H9 (cell line): Measurements from ENCODE around the gene FOXP4. TPM values are rescaled to one million over a fixed set of nuclear protein-coding genes. Genes with fewer than 3 reads are reported as not detected.

Experiments
- DNase-seq: peaks from one replicate; pipeline ENCODE4 v3.0.0-alpha.2; 2017
- H2AFZ ChIP-seq: one replicate; pipeline ENCODE4 v1.6.1; 2013; ENCODE audit warnings: mild to moderate bottlenecking, low read length, control low read depth, moderate library complexity
- H2AK5ac ChIP-seq: 2 replicates; pipeline ENCODE4 v1.6.1; 2013; ENCODE audit warnings: low read length, control low read depth, mixed read lengths; ENCODE audit not compliant: insufficient read length
- H2BK120ac ChIP-seq: one replicate; pipeline ENCODE4 v1.6.1; 2013; ENCODE audit warnings: low read depth, mild to moderate bottlenecking, low read length, control low read depth, inconsistent platforms; ENCODE audit not compliant: poor library complexity, severe bottlenecking
- H2BK12ac ChIP-seq: 2 replicates; pipeline ENCODE4 v1.6.1; 2013; ENCODE audit warnings: low read length, control low read depth, mixed read lengths, low read depth; ENCODE audit not compliant: insufficient read length
- H2BK15ac ChIP-seq: 2 replicates; pipeline ENCODE4 v1.6.1; 2013; ENCODE audit warnings: low read depth, low read length, control low read depth
- H2BK20ac ChIP-seq: one replicate; pipeline ENCODE4 v1.6.1; 2013; ENCODE audit warnings: low read depth, mild to moderate bottlenecking, low read length, control low read depth, inconsistent platforms; ENCODE audit not compliant: poor library complexity, severe bottlenecking
- H2BK5ac ChIP-seq: 2 replicates; pipeline ENCODE4 v1.6.1; 2013; ENCODE audit warnings: low read length, control low read depth, mixed read lengths; ENCODE audit not compliant: insufficient read length
- H3K14ac ChIP-seq: 2 replicates; pipeline ENCODE4 v1.6.1; 2013; ENCODE audit warnings: low read length, control low read depth; ENCODE audit not compliant: insufficient read depth
- H3K18ac ChIP-seq: 2 replicates; pipeline ENCODE4 v1.6.1; 2013; ENCODE audit warnings: low read depth, mild to moderate bottlenecking, mixed read lengths, low read length, control low read depth; ENCODE audit not compliant: insufficient read length
- H3K23ac ChIP-seq: 2 replicates; pipeline ENCODE4 v1.6.1; 2013; ENCODE audit warnings: low read length, control low read depth, mixed read lengths, low read depth; ENCODE audit not compliant: insufficient read length
- H3K23me2 ChIP-seq: 2 replicates; pipeline ENCODE4 v1.6.1; 2013; ENCODE audit warnings: low read depth, mild to moderate bottlenecking, mixed read lengths, low read length, control low read depth; ENCODE audit not compliant: insufficient read length, poor library complexity, severe bottlenecking
- H3K27ac ChIP-seq: 2 replicates; pipeline ENCODE4 v1.5.1; 2013; ENCODE audit warnings: low read length, control low read depth, mixed read lengths, low read depth; ENCODE audit not compliant: insufficient read length
- H3K27me3 ChIP-seq: 2 replicates; pipeline ENCODE4 v1.6.1; 2013; ENCODE audit warnings: low read length, control low read depth, inconsistent platforms; ENCODE audit not compliant: insufficient read depth
- H3K4ac ChIP-seq: 2 replicates; pipeline ENCODE4 v1.6.1; 2013; ENCODE audit warnings: low read depth, mild to moderate bottlenecking, control low read depth, inconsistent platforms, low read length, moderate library complexity
- H3K4me1 ChIP-seq: 2 replicates; pipeline ENCODE4 v1.6.1; 2013; ENCODE audit warnings: low read length, control low read depth, inconsistent platforms; ENCODE audit not compliant: insufficient read depth
- H3K4me2 ChIP-seq: 2 replicates; pipeline ENCODE4 v1.6.1; 2013; ENCODE audit warnings: low read length, control low read depth, mixed read lengths; ENCODE audit not compliant: insufficient read length, insufficient read depth
- H3K56ac ChIP-seq: 2 replicates; pipeline ENCODE4 v1.6.1; 2013; ENCODE audit warnings: low read depth, mild to moderate bottlenecking, mixed read lengths, low read length, control low read depth; ENCODE audit not compliant: insufficient read length
- H3K79me1 ChIP-seq: 2 replicates; pipeline ENCODE4 v1.6.1; 2013; ENCODE audit warnings: low read depth, mild to moderate bottlenecking, moderate library complexity, low read length, control low read depth, inconsistent platforms; ENCODE audit not compliant: insufficient read depth, poor library complexity, severe bottlenecking
- H3K79me2 ChIP-seq: 2 replicates; pipeline ENCODE4 v1.6.1; 2013; ENCODE audit warnings: low read length, control low read depth, inconsistent platforms; ENCODE audit not compliant: insufficient read depth
- H3K9ac ChIP-seq: 2 replicates; pipeline ENCODE4 v1.6.1; 2013; ENCODE audit warnings: low read length, control low read depth, mixed read lengths; ENCODE audit not compliant: insufficient read length; ENCODE audit errors: extremely low read depth
- H3K9me3 ChIP-seq: one replicate; pipeline ENCODE4 v1.6.1; 2013; ENCODE audit warnings: low read depth, low read length, inconsistent platforms; ENCODE audit not compliant: control insufficient read depth
- H3T11ph ChIP-seq: one replicate; pipeline ENCODE4 v1.6.1; 2013; ENCODE audit warnings: mild to moderate bottlenecking, low read length, control low read depth, inconsistent platforms
- H4K20me1 ChIP-seq: one replicate; pipeline ENCODE4 v1.6.1; 2013; ENCODE audit not compliant: control insufficient read depth, insufficient read length, insufficient read depth
- H4K5ac ChIP-seq: 2 replicates; pipeline ENCODE4 v1.6.1; 2013; ENCODE audit warnings: low read depth, mild to moderate bottlenecking, mixed read lengths, low read length, control low read depth; ENCODE audit not compliant: insufficient read length
- H4K8ac ChIP-seq: replicated peaks from 2 replicates; pipeline ENCODE4 v1.6.1; 2013; ENCODE audit warnings: low read length, control low read depth, mixed read lengths, low read depth; ENCODE audit not compliant: insufficient read length
- H4K91ac ChIP-seq: 2 replicates; pipeline ENCODE4 v1.6.1; 2013; ENCODE audit warnings: low read depth, mild to moderate bottlenecking, moderate library complexity, mixed read lengths, low read length, control low read depth; ENCODE audit not compliant: insufficient read length
- H3K27ac Mint-ChIP-seq, 3 experiments: 2 replicates in 2 of 3; 3 replicates in 1 of 3; pipeline ENCODE4 v1.8.0; 2020 to 2021; ENCODE audit warnings: mixed read lengths in 3 of 3, mild to moderate bottlenecking in 1 of 3, moderate library complexity in 1 of 3
- H3K27me3 Mint-ChIP-seq: 2 replicates; pipeline ENCODE4 v1.8.0; 2021; ENCODE audit warnings: low read depth, mild to moderate bottlenecking, moderate library complexity, mixed read lengths
- H3K36me3 Mint-ChIP-seq, 3 experiments: 2 replicates in 2 of 3; 3 replicates in 1 of 3; pipeline ENCODE4 v1.8.0; 2020 to 2021; ENCODE audit warnings: low read depth in 3 of 3, mixed read lengths in 3 of 3; ENCODE audit not compliant: insufficient read depth in 1 of 3
- H3K4me1 Mint-ChIP-seq, 2 experiments: 2 replicates each; pipeline ENCODE4 v1.8.0; 2020; ENCODE audit warnings: mixed read lengths in 2 of 2
- H3K4me3 Mint-ChIP-seq, 2 experiments: 2 replicates in 1 of 2; 3 replicates in 1 of 2; pipeline ENCODE4 v1.8.0; 2020 to 2021; ENCODE audit warnings: mild to moderate bottlenecking in 2 of 2, mixed read lengths in 2 of 2, moderate library complexity in 1 of 2
- H3K9me3 Mint-ChIP-seq, 2 experiments: 2 replicates in 1 of 2; 3 replicates in 1 of 2; pipeline ENCODE4 v1.8.0; 2020; ENCODE audit warnings: mild to moderate bottlenecking in 2 of 2, mixed read lengths in 2 of 2, moderate library complexity in 1 of 2
- WGBS: extraction: QIAGEN DNeasy Blood & Tissue Kit; methylation state at CpG from one replicate; pipeline ENCODE4 v1.1.7; 2013; ENCODE audit warnings: missing lambda C conversion rate, low lambda C conversion rate, mixed read lengths; ENCODE audit not compliant: insufficient read length; ENCODE audit errors: extremely low coverage; 5-methylcytosine and 5-hydroxymethylcytosine counted together
- total RNA-seq: library from RNA; stranded (reverse); gene quantifications from 2 replicates; pipeline ENCODE4 v1.2.1, GENCODE V29; 2021
- TF ChIP-seq, protein P1 (sequence below): fragments of 200-600 bp; sonication (generic); conservative IDR thresholded peaks from 3 replicates; pipeline ENCODE4 v1.8.0; 2021; ENCODE audit warnings: antibody characterized with exemption, mild to moderate bottlenecking

Gene FOXP4
- total RNA-seq, 1 experiment from 2014 or later, result 18.2 TPM

DNA sequence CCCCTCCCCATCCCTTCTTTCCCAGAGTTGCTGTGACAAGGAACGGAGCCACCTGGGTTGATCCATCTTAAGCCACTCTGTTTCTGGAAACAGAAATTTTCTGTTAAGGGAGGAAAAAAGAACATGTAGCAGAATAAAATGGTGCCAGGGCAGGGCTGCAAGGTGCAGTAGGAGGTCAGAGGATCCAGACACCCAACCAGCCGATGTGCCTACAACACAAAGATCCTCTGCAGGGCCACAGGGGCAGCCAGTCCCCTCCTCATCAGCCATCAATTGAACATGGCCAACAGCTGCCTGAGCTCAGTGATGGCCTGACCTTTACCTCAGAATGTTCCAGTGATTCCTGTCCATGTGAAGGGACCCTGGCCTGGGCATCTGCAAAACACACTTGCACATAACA, 103.9 kb downstream of the FOXP4 start:
- no CpG with 5 or more reads among the region's 2 CpGs for WGBS
- Histone ChIP-seq H3K56ac (no peak overlapping the region), H2BK15ac (no peak overlapping the region), H4K20me1 (no peaks in the 10 kb centered on the region), H3T11ph (no peak overlapping the region), H4K8ac (no peak overlapping the region), H3K4me2 (no peak overlapping the region), H3K27ac (no peak overlapping the region), H3K4ac (no peak overlapping the region), H2BK5ac (no peak overlapping the region), H3K27me3 (no peaks in the 10 kb centered on the region), H3K23ac (no peak overlapping the region), H3K9me3 (no peaks in the 10 kb centered on the region), H2AFZ (no peak overlapping the region), H3K18ac (no peak overlapping the region), H4K91ac (no peak overlapping the region), H3K79me2 (no peaks in the 10 kb centered on the region), H4K5ac (no peak overlapping the region), H3K4me1 (no peaks in the 10 kb centered on the region; the same call in 1 of the 2 replicates), H2AK5ac (no peak overlapping the region), H3K14ac (no peak overlapping the region), H2BK20ac (no peak overlapping the region), H3K23me2 (no peaks in the 10 kb centered on the region), H2BK120ac (no peak overlapping the region), H3K79me1 (no peaks in the 10 kb centered on the region), H3K9ac (no peak overlapping the region), H2BK12ac (no peak overlapping the region)
- H3K4me1 Mint-ChIP-seq, result peaks cover 7 to 12% of the 10 kb centered on the region in 2 experiments
- H3K27me3 Mint-ChIP-seq, result no peaks in the 10 kb centered on the region; the same call in 1 of the 2 replicates
- no peak overlapping the region for H3K27ac Mint-ChIP-seq
- no peak for DNase-seq
- H3K9me3 Mint-ChIP-seq, result no peaks in the 10 kb centered on the region
- H3K4me3 Mint-ChIP-seq, result no peak overlapping the region
- TF ChIP-seq, protein P1, sequence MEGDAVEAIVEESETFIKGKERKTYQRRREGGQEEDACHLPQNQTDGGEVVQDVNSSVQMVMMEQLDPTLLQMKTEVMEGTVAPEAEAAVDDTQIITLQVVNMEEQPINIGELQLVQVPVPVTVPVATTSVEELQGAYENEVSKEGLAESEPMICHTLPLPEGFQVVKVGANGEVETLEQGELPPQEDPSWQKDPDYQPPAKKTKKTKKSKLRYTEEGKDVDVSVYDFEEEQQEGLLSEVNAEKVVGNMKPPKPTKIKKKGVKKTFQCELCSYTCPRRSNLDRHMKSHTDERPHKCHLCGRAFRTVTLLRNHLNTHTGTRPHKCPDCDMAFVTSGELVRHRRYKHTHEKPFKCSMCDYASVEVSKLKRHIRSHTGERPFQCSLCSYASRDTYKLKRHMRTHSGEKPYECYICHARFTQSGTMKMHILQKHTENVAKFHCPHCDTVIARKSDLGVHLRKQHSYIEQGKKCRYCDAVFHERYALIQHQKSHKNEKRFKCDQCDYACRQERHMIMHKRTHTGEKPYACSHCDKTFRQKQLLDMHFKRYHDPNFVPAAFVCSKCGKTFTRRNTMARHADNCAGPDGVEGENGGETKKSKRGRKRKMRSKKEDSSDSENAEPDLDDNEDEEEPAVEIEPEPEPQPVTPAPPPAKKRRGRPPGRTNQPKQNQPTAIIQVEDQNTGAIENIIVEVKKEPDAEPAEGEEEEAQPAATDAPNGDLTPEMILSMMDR, result no peak
- H3K36me3 Mint-ChIP-seq, result peaks cover 27 to 59% (median 33%) of the 10 kb centered on the region in 3 experiments; a peak in 6 of 7 replicates
